Osteoblast (primary cell): ENCODE results near the gene GRAMD1B. TPM values are rescaled to one million over a fixed set of nuclear protein-coding genes. Genes with fewer than 3 reads are reported as not detected.
A peak's percentile ranks its signal among the peaks of the same experiment; 100 is the strongest.

Experiments used
- DNase-seq: peaks from one replicate; pipeline ENCODE4 v3.0.0; 2011; ENCODE audit warnings: low spot score, mixed read lengths; ENCODE audit not compliant: insufficient read length; ENCODE audit errors: missing footprints
- H2AFZ ChIP-seq: 2 replicates; pipeline ENCODE4 v1.6.0; 2011; ENCODE audit warnings: mild to moderate bottlenecking, low read length
- H3K27ac ChIP-seq: 2 replicates; pipeline ENCODE4 v1.5.1; 2011; ENCODE audit warnings: mild to moderate bottlenecking, low read depth, low read length, moderate library complexity
- H3K27me3 ChIP-seq: 2 replicates; pipeline ENCODE4 v1.6.0; 2012; ENCODE audit warnings: mild to moderate bottlenecking, control low read depth, inconsistent platforms, low read length, moderate library complexity; ENCODE audit not compliant: insufficient read depth
- H3K36me3 ChIP-seq: 2 replicates; pipeline ENCODE4 v1.5.1; 2011; ENCODE audit warnings: mild to moderate bottlenecking, low read length, control low read depth, moderate library complexity; ENCODE audit not compliant: insufficient read depth
- H3K4me1 ChIP-seq: 2 replicates; pipeline ENCODE4 v1.5.1; 2011; ENCODE audit warnings: mild to moderate bottlenecking, low read length, control low read depth, moderate library complexity; ENCODE audit not compliant: insufficient read depth
- H3K4me2 ChIP-seq: 2 replicates; pipeline ENCODE4 v1.6.0; 2011; ENCODE audit warnings: mild to moderate bottlenecking, low read length; ENCODE audit not compliant: insufficient read depth
- H3K4me3 ChIP-seq: fragments of 200-600 bp; sonication (generic); 3 replicates; pipeline ENCODE4 v1.5.1; 2012; ENCODE audit warnings: mild to moderate bottlenecking, low read length, inconsistent platforms; ENCODE audit not compliant: insufficient read depth
- H3K79me2 ChIP-seq: 2 replicates; pipeline ENCODE4 v1.6.0; 2012; ENCODE audit warnings: mild to moderate bottlenecking, low read length, control low read depth, inconsistent platforms; ENCODE audit not compliant: insufficient read depth
- H3K9me3 ChIP-seq: 2 replicates; pipeline ENCODE4 v1.5.1; 2011; ENCODE audit warnings: low read depth, low read length, control low read depth
- H4K20me1 ChIP-seq: 2 replicates; pipeline ENCODE4 v1.6.0; 2012; ENCODE audit warnings: mild to moderate bottlenecking, low read length, control low read depth; ENCODE audit not compliant: insufficient read depth
- total RNA-seq: library from RNA; depleted of rRNA; stranded (reverse); fragments of >200 nt; gene quantifications from 2 replicates; pipeline ENCODE4 v1.2.3, GENCODE V29; 2012
- TF ChIP-seq, protein P1 (sequence below): IDR thresholded peaks from 2 replicates; pipeline ENCODE4 v1.5.1; 2011; ENCODE audit warnings: mild to moderate bottlenecking, low read depth, low read length, moderate library complexity; ENCODE audit errors: extremely low read depth

Gene GRAMD1B
- total RNA-seq, 1 donor, result 15.2 TPM

DNA sequence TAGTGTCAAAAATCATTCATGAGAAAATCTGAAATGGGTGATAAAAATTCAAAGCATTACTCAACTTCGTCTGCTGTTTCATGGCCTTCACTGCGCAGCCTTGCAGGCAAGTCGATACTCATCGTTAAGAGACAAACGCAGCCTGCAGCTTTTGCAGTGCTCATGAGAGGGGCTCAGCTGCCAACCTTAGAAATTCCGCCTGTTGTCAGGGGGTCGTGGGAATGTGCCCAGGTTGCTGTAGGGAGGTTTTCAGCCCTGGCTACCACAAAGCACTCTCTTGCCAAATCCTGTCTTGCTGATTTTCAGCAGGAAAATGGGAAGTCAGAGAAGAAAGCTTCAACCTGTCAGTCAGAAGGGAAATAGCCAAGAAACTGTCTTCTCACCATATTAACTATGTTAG, 25.4 kb upstream of the GRAMD1B start:
- H3K27me3 ChIP-seq, result peaks cover 28% of the 10 kb centered on the region
- DNase-seq, result no peak
- H3K27ac ChIP-seq, result no peak overlapping the region

DNA sequence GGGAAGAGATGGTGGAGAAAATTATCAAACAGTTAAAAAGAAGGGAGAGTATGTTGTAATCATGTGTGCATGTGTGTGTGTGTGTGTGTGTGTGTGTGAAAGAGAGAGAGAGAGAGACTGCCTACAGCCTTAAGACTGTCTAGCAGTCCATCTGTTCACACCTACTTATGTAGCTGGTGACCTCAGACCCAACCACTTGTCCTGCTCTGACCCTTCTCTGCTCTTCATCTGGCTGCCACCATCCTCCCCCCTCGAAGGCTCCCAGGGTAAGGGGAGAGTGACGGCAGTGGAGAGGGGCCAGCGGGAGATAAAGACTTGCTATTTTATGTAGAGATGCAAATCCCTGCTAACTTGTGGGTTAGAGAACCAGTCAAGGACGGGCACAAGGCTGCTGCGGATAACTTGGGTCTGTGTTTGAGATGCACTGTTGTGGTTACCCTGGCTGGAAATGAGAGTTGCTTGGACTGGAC, 24.9 kb upstream of the GRAMD1B start:
- H2AFZ ChIP-seq, result no peak overlapping the region
- H3K36me3 ChIP-seq, result no peaks in the 10 kb centered on the region
- H3K4me1 ChIP-seq, result no peaks in the 10 kb centered on the region
- H3K4me2 ChIP-seq, result no peak overlapping the region
- no peak overlapping the region for H3K4me3 ChIP-seq
- DNase-seq, result no peak
- H3K9me3 ChIP-seq, result no peaks in the 10 kb centered on the region
- H3K27ac ChIP-seq, result no peak overlapping the region
- H3K27me3 ChIP-seq, result peaks cover 28% of the 10 kb centered on the region
- no peaks in the 10 kb centered on the region for H3K79me2 ChIP-seq
- H4K20me1 ChIP-seq, result no peaks in the 10 kb centered on the region
- TF ChIP-seq, protein P1, sequence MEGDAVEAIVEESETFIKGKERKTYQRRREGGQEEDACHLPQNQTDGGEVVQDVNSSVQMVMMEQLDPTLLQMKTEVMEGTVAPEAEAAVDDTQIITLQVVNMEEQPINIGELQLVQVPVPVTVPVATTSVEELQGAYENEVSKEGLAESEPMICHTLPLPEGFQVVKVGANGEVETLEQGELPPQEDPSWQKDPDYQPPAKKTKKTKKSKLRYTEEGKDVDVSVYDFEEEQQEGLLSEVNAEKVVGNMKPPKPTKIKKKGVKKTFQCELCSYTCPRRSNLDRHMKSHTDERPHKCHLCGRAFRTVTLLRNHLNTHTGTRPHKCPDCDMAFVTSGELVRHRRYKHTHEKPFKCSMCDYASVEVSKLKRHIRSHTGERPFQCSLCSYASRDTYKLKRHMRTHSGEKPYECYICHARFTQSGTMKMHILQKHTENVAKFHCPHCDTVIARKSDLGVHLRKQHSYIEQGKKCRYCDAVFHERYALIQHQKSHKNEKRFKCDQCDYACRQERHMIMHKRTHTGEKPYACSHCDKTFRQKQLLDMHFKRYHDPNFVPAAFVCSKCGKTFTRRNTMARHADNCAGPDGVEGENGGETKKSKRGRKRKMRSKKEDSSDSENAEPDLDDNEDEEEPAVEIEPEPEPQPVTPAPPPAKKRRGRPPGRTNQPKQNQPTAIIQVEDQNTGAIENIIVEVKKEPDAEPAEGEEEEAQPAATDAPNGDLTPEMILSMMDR, result no peak

More for the DNA sequence above, 25.4 kb upstream of the GRAMD1B start:
- no peak overlapping the region for H3K4me2 ChIP-seq
- H3K4me1 ChIP-seq, result no peaks in the 10 kb centered on the region
- H2AFZ ChIP-seq, result no peak overlapping the region
- H3K9me3 ChIP-seq, result no peaks in the 10 kb centered on the region
- no peaks in the 10 kb centered on the region for H4K20me1 ChIP-seq
- TF ChIP-seq, protein P1, result no peak
- H3K4me3 ChIP-seq, result no peak overlapping the region
- H3K36me3 ChIP-seq, result no peaks in the 10 kb centered on the region
- H3K79me2 ChIP-seq, result no peaks in the 10 kb centered on the region

DNA sequence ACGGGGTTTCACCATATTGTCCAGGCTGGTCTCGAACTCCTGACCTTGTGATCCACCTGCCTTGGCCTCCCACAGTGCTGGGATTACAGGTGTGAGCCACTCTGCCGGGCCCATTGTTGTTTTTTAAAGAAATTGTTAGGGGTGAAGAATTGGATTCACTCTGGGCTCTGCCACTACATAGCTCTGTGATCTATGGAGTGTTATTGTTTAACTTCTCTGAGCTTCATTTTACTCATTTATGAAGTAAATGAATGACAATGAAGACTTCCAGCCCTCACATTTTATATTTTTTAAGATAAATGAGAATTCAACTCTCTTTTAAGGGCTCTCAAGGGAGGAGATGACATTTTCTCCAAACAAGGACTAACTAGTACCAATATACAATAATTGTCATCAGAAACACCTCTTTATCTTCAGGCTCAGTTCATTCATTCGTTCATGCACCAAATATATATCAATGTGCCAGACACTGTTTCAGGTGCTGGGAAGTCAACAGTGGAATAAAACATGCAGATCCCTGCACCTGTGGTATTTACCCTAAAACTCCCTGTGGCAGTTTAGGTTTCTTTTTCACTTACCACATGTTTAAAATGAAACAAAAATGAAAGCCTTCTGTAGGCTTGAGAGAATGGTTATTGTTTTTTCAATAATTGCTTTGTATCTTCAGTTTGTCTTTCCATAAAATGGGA, 23.5 kb upstream of the GRAMD1B start:
- no peaks in the 10 kb centered on the region for H3K9me3 ChIP-seq
- no peaks in the 10 kb centered on the region for H3K79me2 ChIP-seq
- no peaks in the 10 kb centered on the region for H3K4me1 ChIP-seq
- H3K27ac ChIP-seq, result no peak overlapping the region
- peaks cover 18% of the 10 kb centered on the region for H3K27me3 ChIP-seq
- TF ChIP-seq, protein P1, result no peak
- no peak overlapping the region for H3K4me2 ChIP-seq
- no peak overlapping the region for H3K4me3 ChIP-seq
- H4K20me1 ChIP-seq, result no peaks in the 10 kb centered on the region
- H3K36me3 ChIP-seq, result no peaks in the 10 kb centered on the region
- H2AFZ ChIP-seq, result no peak overlapping the region
- DNase-seq, result no peak

GRCh38 chr11:123407130-123407995, 22.7 kb upstream of the GRAMD1B start:
- H3K79me2 ChIP-seq, result no peaks in the 10 kb centered on the region
- H4K20me1 ChIP-seq, result no peaks in the 10 kb centered on the region
- TF ChIP-seq, protein P1, result peak; percentile 77
- H3K4me3 ChIP-seq, result peak overlapping the region; percentile 57
- H3K4me2 ChIP-seq, result peak overlapping the region; percentile 81
- no peaks in the 10 kb centered on the region for H3K36me3 ChIP-seq
- peak overlapping the region; percentile 77 for H2AFZ ChIP-seq
- peaks cover 18% of the 10 kb centered on the region for H3K27me3 ChIP-seq
- no peak overlapping the region for H3K27ac ChIP-seq
- no peaks in the 10 kb centered on the region for H3K4me1 ChIP-seq
- DNase-seq, result peak; percentile 71
- no peaks in the 10 kb centered on the region for H3K9me3 ChIP-seq
